Skeletal muscle satellite cell (primary cell): ENCODE measurements around the gene GNRHR.

Experiments used
- H3K27me3 ChIP-seq: 2 replicates; pipeline ENCODE4 v1.7.0; 2013; ENCODE audit warnings: low read length; ENCODE audit not compliant: control insufficient read depth, insufficient read depth
- H3K36me3 ChIP-seq: 2 replicates; pipeline ENCODE4 v1.7.0; 2013; ENCODE audit warnings: mild to moderate bottlenecking, control low read depth, low read length; ENCODE audit not compliant: insufficient read depth
- H3K4me1 ChIP-seq: 2 replicates; pipeline ENCODE4 v1.7.0; 2013; ENCODE audit warnings: low read length; ENCODE audit not compliant: control insufficient read depth, insufficient read depth
- H3K4me2 ChIP-seq: 2 replicates; pipeline ENCODE4 v1.7.0; 2013; ENCODE audit warnings: mild to moderate bottlenecking, low read length
- H3K4me3 ChIP-seq: 2 replicates; pipeline ENCODE4 v1.7.0; 2013; ENCODE audit warnings: low read length
- H3K9ac ChIP-seq: 2 replicates; pipeline ENCODE4 v1.7.0; 2013; ENCODE audit warnings: mild to moderate bottlenecking, low read depth, low read length, moderate library complexity
- H3K9me3 ChIP-seq: replicated peaks from 2 replicates; pipeline ENCODE4 v1.7.0; 2013; ENCODE audit warnings: mild to moderate bottlenecking, control low read depth, low read length

GNRHR gene

GRCh38 chr4:67727124-67727850, 26.9 kb downstream of the GNRHR start:
- H3K4me3 ChIP-seq, result peak overlapping the region; percentile 8
- no peaks in the 10 kb centered on the region for H3K27me3 ChIP-seq
- H3K9me3 ChIP-seq, result no peaks in the 10 kb centered on the region
- H3K4me2 ChIP-seq, result peak overlapping the region; percentile 48
- peaks cover 3% of the 10 kb centered on the region for H3K36me3 ChIP-seq
- H3K9ac ChIP-seq, result no peak overlapping the region
- peaks cover 7% of the 10 kb centered on the region for H3K4me1 ChIP-seq

- H3K36me3 ChIP-seq, result no peaks in the 10 kb centered on the region
- H3K4me1 ChIP-seq, result peaks cover 16% of the 10 kb centered on the region
- H3K9me3 ChIP-seq, result no peaks in the 10 kb centered on the region
- H3K27me3 ChIP-seq, result no peaks in the 10 kb centered on the region
- no peak overlapping the region for H3K4me2 ChIP-seq
- H3K9ac ChIP-seq, result no peak overlapping the region
- H3K4me3 ChIP-seq, result no peak overlapping the region
Measured at GRCh38 chr4:67725981-67726380, 28.2 kb downstream of the GNRHR start.

DNA sequence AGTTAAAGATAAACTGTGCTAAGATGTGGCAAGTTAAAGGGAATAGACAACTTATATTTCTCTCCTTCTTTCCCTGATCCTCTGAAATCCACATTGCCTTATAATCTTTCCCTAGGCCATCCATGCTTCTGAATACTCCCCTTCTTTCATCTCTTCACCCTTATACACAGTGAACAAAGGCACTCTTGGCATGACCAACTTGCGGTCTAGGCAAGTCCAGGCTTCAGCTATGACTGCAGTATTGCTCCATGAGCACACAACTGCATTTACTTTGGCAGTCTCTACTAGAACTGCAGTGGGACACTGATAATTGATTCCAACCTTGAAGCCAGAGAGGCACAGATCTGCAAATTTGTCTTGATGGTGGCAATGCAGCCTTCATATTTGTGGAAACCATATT, 29.1 kb downstream of the GNRHR start:
- H3K4me1 ChIP-seq, result peaks cover 16% of the 10 kb centered on the region
- no peak overlapping the region for H3K4me3 ChIP-seq
- no peaks in the 10 kb centered on the region for H3K36me3 ChIP-seq
- no peak overlapping the region for H3K9ac ChIP-seq
- no peaks in the 10 kb centered on the region for H3K9me3 ChIP-seq
- no peak overlapping the region for H3K4me2 ChIP-seq
- H3K27me3 ChIP-seq, result no peaks in the 10 kb centered on the region

DNA sequence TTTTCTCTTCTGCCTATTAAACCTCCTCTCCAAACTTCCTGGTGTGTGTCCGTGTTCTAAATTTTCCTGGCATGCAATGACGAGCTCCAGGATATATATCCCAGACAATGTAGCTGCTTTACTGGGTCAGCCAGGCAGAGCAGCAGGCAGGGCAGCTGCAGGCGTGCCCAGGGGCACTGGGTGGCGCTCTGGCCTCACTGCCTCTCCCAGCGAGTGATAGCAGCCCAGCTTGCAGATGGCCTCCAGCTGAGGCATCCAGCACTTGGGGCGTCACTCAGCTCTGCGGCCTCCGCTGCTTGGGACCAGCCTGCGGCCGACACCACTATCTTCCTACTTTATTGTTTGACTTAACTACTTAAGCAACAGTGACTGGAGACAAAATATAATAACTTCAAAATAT, 30.2 kb downstream of the GNRHR start:
- no peak overlapping the region for H3K4me3 ChIP-seq
- peaks cover 16% of the 10 kb centered on the region for H3K4me1 ChIP-seq
- no peaks in the 10 kb centered on the region for H3K27me3 ChIP-seq
- no peak overlapping the region for H3K4me2 ChIP-seq
- no peaks in the 10 kb centered on the region for H3K9me3 ChIP-seq
- H3K36me3 ChIP-seq, result no peaks in the 10 kb centered on the region
- H3K9ac ChIP-seq, result no peak overlapping the region

- Histone ChIP-seq H3K36me3 (no peaks in the 10 kb centered on the region), H3K27me3 (no peaks in the 10 kb centered on the region), H3K9me3 (no peaks in the 10 kb centered on the region), H3K4me1 (peaks cover 16% of the 10 kb centered on the region), H3K4me3 (no peak overlapping the region), H3K9ac (no peak overlapping the region), H3K4me2 (no peak overlapping the region)
Measured at GRCh38 chr4:67723341-67723740, 30.8 kb downstream of the GNRHR start.

GRCh38 chr4:67721770-67722597, 32.2 kb downstream of the GNRHR start:
- Histone ChIP-seq H3K4me3 (no peak overlapping the region), H3K9me3 (no peaks in the 10 kb centered on the region), H3K27me3 (no peaks in the 10 kb centered on the region), H3K9ac (no peak overlapping the region), H3K4me2 (no peak overlapping the region), H3K36me3 (no peaks in the 10 kb centered on the region), H3K4me1 (peaks cover 13% of the 10 kb centered on the region)

- Histone ChIP-seq H3K27me3 (no peaks in the 10 kb centered on the region), H3K4me3 (no peak overlapping the region), H3K4me2 (no peak overlapping the region), H3K9ac (no peak overlapping the region), H3K36me3 (peaks cover 3% of the 10 kb centered on the region), H3K9me3 (no peaks in the 10 kb centered on the region), H3K4me1 (peaks cover 10% of the 10 kb centered on the region)
Measured at GRCh38 chr4:67721315-67721769, 32.8 kb downstream of the GNRHR start.

DNA sequence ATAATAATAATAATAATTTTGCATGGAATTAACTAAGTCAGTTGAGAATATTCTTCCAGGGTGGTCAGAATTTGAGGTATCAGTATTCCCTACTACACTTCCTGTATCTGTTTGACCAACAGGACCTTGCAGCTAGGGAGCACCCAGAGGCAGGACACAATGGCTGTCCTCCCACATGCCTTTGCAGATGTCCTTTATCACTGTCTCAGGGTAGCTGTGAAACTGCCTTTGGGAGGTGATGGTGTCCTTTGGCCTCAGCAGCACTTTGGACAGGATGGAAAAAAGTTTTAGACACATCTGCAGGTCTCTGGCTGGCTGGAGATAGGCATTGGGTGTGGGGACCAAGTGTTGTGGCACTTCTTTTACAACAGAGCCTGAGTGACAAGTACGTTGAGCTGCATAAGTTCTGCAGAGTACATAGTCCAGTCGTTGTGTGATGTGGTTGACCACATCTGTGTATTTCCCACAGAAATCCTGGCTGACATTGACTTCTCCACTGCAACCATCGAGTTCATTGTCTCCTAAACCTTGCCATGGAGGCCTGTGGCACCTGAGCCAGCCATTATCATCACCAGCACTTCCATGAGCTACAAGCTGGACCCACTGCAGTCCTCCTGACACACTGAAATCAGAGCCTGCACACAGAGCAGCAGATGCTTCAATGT, 34.1 kb downstream of the GNRHR start:
- Histone ChIP-seq H3K9ac (no peak overlapping the region), H3K36me3 (peaks cover 5% of the 10 kb centered on the region), H3K9me3 (no peaks in the 10 kb centered on the region), H3K4me1 (peaks cover 10% of the 10 kb centered on the region), H3K4me2 (no peak overlapping the region), H3K27me3 (no peaks in the 10 kb centered on the region), H3K4me3 (no peak overlapping the region)

- no peak overlapping the region for H3K4me3 ChIP-seq
- H3K36me3 ChIP-seq, result peaks cover 5% of the 10 kb centered on the region
- no peaks in the 10 kb centered on the region for H3K9me3 ChIP-seq
- H3K4me2 ChIP-seq, result no peak overlapping the region
- peaks cover 15% of the 10 kb centered on the region for H3K4me1 ChIP-seq
- no peak overlapping the region for H3K9ac ChIP-seq
- no peaks in the 10 kb centered on the region for H3K27me3 ChIP-seq
Measured at GRCh38 chr4:67718848-67719247, 35.3 kb downstream of the GNRHR start.

- Histone ChIP-seq H3K9ac (no peak overlapping the region), H3K27me3 (no peaks in the 10 kb centered on the region), H3K4me3 (no peak overlapping the region), H3K36me3 (peaks cover 5% of the 10 kb centered on the region), H3K4me1 (peaks cover 20% of the 10 kb centered on the region), H3K9me3 (no peaks in the 10 kb centered on the region), H3K4me2 (no peak overlapping the region)
Measured at GRCh38 chr4:67717586-67717985, 36.6 kb downstream of the GNRHR start.

DNA sequence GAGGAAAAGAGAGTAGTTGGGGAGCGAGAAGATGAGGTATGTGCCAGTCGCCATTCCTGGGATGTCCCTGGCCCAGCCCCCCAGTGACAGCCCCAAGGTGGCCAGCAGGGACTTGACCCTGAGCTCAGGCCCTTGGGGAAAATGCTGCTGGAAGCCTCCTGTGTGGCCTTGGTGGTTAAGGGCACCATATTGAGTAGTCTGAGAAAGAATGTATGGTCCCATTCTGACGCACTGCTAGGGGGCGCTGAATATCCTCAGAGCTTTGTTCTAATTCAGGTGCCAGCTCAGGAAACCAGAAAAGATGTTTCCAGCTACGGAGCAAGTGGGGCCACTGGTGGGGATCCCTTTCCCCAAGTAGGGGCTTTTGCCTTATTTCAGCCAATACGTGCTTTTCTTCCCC, 39.2 kb downstream of the GNRHR start:
- no peak overlapping the region for H3K9ac ChIP-seq
- no peaks in the 10 kb centered on the region for H3K9me3 ChIP-seq
- H3K27me3 ChIP-seq, result no peaks in the 10 kb centered on the region
- peaks cover 10% of the 10 kb centered on the region for H3K4me1 ChIP-seq
- no peak overlapping the region for H3K4me3 ChIP-seq
- H3K36me3 ChIP-seq, result peaks cover 5% of the 10 kb centered on the region
- H3K4me2 ChIP-seq, result no peak overlapping the region
